ENCODE data around the gene DENND4A.
"Not testable (repeated sequence)": the region's sequence is repeated elsewhere in the genome, so short reads cannot be mapped to it uniquely, and the experiment has no call there.

The DENND4A gene

DNA sequence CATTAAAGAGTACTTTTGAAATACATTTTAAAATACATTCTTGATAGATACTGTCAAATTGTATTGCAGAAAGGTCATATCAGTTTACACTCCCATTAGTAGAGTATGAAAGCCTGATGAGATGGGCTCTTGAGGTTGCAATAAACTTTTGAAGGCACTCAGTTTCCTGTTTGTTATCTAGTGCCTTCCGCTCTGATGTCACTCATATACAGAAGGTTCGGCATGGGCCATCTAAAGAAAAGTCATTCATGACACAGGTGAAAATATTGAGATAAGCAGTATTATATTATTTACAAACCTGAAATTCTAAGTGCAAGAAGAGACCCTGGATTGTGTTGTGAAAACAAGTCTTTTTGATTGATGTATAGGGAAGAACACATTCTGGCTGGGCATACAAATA lies 36.5 kb upstream of the DENND4A start:
- H3K4me3 ChIP-seq (ENCODE audit: low read length), result no peak overlapping the region
- no peak for TF ChIP-seq ZNF274 (IDR thresholded peaks at IDR 0.05; ENCODE audit: low read depth, low read length)

DNA sequence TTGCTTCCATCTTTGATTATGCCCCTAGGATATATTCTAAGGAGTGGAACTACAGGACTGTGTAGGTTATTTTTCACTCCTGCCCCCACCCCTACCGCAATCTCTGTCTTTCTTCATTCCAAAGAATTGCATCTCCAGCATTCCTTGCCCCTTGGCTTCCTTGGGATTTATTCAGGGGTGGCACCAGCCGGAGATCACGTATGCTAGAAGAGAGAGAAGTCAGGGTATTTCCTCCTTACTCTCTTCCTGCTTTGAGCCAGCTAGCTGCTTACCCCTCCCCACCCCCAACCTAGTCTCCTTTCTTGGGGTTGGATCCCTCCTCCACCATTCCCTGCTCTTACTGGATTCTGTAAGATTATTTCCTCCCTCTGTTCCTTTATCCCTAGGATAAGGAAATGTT lies 35.0 kb upstream of the DENND4A start:
- no peak for TF ChIP-seq ZNF274 (IDR thresholded peaks at IDR 0.05; ENCODE audit: low read depth, low read length)
- no peak overlapping the region for H3K4me3 ChIP-seq (ENCODE audit: low read length)

DNA sequence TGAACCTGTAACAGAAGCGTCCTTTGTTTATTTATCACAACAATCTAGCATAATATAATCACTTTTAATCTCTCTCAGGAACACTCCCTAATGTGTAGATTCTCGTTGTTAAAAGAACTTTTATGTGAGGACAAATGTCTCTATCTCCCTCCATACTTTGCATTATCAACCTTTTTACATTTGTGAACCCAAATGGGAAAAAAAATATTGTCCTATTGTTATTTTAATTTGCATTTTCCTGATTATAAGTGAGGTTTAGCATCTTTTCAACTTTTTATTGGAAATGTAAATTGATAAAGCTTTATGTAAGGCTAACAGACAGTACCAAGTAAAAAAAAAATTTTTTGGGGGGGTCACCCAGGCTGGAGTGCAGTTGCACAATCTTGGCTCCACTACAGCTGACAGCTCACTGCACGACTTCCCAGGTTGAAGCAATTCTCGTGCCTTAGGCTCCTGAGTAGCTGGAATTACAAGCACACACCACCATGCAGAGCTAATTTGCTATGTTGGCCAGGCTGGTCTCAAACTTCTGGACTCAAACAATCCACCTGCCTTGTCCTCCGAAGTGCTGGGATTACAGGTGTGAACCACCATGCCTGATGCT lies 33.0 kb upstream of the DENND4A start:
- no peak for TF ChIP-seq ZNF274 (IDR thresholded peaks at IDR 0.05; ENCODE audit: low read depth, low read length)
- no peak overlapping the region for H3K4me3 ChIP-seq (ENCODE audit: low read length)

DNA sequence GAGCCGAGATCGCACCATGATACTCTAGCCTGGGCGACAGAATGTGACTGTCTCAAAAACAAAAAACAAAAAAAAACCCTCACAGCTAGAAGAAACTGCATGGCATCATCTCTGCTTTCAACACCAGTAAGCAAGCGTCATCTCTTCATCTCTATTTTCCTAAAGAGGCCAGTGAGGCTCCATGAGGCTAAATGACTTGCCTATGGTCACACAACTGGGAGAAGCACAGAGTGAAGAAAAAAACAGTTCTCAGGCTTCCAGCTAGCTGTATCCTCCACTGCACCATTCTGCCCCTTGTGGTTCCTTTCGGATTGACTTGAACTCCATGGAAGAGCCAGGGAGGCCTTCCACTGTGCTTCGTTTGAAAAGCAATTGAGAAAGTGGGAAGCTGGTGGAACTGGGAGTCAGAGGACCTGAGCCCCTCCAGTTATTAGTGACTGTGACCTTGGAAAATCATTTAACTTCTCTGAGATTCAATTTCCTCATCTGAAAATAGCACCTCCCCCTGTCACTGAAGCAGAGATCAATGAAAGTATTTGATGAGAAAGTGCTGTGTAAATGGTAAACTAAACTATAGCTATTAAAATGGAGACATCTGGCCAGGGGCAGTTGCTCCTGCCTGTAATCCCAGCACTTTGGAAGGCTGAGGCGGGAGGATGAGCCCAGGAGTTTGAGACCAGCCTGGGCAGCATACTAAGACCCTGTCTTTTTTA lies 32.1 kb upstream of the DENND4A start:
- no peak for TF ChIP-seq ZNF274 (IDR thresholded peaks at IDR 0.05; ENCODE audit: low read depth, low read length)
- H3K4me3 ChIP-seq (ENCODE audit: low read length), result no peak overlapping the region

DNA sequence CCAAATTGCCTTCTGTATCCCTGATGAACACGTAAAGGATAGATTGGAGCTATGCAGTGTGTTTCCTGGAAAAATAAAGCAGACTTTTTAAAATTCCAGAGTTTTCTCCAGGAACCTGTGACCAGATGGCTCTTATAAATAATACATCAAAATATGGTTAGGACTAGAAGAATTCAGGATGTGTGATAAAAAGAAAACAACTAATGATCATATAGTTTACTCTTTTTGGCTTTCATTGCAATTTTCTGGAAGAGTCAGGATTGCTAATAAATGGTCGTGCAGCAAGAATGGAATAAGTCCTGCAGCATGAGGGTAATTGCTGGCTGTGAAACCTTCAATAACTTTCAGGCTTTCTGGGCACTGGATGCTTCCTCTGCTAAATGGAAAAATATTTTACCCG lies 30.2 kb upstream of the DENND4A start:
- TF ChIP-seq ZNF274 (IDR thresholded peaks at IDR 0.05; ENCODE audit: low read depth, low read length), result no peak
- no peak overlapping the region for H3K4me3 ChIP-seq (ENCODE audit: low read length)

DNA sequence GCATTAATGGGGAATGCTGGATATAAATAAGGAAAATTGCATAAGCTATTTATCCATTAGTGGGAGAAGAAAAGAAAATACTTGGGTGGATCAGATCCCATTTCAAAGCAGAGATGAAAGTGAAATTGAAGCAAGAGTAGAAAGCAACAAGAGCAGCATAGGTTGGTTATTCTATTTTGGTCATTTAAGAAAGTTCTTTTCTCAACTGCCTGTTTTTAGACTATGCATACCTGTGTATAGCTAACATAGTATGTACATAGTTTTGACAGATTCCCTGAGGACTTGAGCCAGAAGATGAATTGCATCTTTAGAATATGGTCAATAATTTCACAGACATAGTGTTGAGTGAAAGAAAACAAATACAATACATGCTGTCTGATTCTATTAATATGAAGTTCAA lies 29.0 kb upstream of the DENND4A start:
- no peak overlapping the region for H3K4me3 ChIP-seq (ENCODE audit: low read length)
- TF ChIP-seq ZNF274 (IDR thresholded peaks at IDR 0.05; ENCODE audit: low read depth, low read length), result no peak

DNA sequence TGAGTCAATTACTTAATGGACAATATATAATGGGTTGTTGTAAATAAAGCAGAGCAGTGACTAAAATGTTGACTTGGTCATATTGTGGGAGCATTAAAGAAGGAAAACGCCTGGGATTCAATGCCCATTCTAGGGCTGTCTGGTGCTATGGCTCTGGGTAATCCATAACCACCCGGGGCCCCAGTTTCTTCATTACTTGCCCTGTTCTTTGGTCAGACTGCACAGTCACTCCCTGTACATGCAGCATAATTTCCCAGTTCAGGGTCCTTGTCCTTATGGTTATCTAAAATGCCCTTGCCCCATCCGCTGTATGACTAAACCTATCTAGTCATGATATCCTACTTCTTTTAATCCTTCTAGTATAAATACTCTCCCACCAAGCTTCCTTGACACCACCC lies 27.5 kb upstream of the DENND4A start:
- TF ChIP-seq ZNF274 (IDR thresholded peaks at IDR 0.05; ENCODE audit: low read depth, low read length), result no peak
- H3K4me3 ChIP-seq (ENCODE audit: low read length), result no peak overlapping the region

DNA sequence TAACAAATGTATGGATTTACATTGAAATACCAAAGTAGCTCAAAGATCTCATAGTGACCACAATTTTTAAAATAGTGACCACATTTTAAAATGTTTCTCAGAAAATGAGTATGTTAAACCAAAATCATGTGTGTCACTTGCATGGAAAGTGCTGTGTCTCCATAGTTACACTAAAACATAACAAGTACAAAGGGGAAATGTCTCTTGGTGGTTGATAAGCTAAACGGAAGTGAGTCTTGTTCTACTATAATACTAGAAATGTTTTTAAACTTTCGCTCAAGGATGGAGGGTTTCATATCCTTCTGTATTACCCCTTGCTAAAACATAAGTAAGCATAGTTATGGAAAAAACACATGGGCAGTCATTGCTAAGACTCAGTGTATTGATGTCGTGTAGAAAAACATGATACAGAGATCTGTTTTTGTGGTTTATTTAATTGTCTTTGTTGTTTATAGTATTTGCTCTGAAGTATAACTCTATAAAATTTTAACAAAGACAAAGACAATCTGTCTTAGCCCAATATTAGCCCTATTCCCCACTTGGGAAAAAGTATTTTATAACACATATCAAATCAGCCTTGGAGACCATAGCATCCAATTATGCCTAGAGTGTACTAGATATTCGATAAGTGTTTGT lies 27.0 kb upstream of the DENND4A start:
- no peak for TF ChIP-seq ZNF274 (IDR thresholded peaks at IDR 0.05; ENCODE audit: low read depth, low read length)
- H3K4me3 ChIP-seq (ENCODE audit: low read length), result no peak overlapping the region

DNA sequence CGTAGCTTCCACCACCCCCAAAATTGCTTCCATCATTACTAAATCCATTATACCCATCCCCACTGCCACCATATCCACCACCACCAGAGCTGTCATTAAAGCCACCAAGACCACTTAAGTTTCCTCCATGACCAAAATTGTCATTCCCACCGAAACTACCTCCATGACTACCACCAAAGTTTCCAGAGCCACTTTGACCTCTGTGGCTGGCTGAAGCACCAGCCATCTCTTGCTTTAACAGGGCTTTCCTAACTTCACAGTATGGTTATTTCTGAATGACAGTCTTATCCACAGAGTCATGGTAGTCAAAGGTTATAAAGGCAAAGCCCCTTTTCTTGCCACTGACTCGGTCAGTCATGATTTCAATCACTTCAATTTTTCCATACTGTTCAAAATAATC lies 24.3 kb upstream of the DENND4A start:
- no peak for TF ChIP-seq ZNF274 (IDR thresholded peaks at IDR 0.05; ENCODE audit: low read depth, low read length)
- H3K4me3 ChIP-seq (ENCODE audit: low read length), result no peak overlapping the region

DNA sequence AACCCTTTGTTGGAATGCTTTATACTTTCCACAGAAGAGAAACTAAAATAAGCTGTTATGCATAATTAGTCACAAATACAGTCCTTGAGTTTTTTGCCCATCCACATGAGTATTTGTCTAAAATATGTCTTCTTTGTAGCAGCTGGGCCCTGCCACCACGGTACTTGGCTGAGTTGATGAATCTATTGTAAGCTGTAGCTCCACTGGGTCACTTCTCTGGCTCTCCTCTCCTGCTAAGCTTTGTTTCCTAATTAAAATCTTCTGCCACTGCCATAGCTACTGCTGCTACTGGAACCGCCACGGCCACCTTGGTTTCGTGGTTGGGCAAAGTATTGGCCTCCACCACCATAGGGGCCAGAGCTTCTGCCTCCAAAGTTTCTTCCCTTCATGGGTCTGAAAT lies 23.9 kb upstream of the DENND4A start:
- H3K4me3 ChIP-seq (ENCODE audit: low read length), result not testable (repeated sequence)

DNA sequence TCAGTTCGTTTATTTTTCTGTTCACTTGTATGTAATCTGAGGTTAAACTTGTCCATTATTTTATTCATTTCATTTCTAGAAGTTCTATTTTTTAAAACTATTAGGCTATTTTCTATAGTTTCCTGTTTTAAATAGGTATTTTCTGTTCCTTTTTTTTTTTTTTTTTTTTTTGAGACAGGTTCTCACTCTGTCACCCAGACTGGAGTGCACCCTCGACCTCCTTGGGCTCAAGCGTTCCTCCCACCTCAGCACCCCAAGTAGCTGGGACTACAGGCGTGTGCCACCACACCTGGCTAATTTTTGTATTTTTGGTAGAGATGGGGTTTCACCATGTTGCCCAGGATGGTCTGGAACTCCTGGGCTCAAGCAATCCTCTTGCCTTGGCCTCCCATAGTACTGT lies 22.2 kb upstream of the DENND4A start:
- not testable (repeated sequence) for H3K4me3 ChIP-seq (ENCODE audit: low read length)

DNA sequence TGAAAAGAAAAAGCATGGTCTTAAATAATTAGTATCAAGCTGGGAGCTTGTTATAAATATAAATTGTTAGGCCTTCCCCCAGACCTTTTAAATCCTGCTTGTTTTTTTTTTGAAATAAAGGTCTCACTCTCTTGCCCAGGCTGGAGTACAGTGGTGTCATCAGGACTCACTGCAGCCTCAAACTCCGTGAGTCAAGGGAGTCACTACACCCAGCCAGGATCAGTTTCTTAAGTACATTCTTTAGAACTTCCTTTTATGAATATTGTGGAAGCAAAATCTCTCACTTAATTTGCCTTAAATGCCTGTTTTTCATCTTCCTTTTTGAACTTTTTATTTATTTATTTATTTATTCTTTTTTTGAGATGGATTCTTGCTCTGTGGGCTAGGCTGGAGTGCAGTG lies 20.8 kb upstream of the DENND4A start:
- H3K4me3 ChIP-seq (ENCODE audit: low read length), result no peak overlapping the region
- TF ChIP-seq ZNF274 (IDR thresholded peaks at IDR 0.05; ENCODE audit: low read depth, low read length), result no peak

DNA sequence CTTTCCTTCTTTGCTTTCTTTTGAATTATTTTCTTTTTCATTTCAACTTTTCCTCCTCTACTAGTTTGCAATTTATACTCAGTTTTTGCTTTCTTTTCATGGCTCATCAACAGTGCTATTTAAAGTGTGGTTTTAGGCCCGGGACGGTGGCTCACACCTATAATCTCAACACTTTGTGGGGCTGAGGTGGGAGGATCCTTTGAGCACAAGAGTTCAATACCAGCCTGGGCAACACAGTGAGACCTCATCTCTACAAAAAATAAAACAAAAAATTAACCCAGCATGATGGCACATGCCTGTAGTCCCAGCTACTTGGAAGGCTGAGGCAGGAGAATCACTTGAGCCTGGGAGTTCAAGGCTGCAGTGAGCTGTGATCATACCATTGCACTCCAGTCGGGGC lies 20.4 kb upstream of the DENND4A start:
- no peak overlapping the region for H3K4me3 ChIP-seq (ENCODE audit: low read length)
- TF ChIP-seq ZNF274 (IDR thresholded peaks at IDR 0.05; ENCODE audit: low read depth, low read length), result no peak

DNA sequence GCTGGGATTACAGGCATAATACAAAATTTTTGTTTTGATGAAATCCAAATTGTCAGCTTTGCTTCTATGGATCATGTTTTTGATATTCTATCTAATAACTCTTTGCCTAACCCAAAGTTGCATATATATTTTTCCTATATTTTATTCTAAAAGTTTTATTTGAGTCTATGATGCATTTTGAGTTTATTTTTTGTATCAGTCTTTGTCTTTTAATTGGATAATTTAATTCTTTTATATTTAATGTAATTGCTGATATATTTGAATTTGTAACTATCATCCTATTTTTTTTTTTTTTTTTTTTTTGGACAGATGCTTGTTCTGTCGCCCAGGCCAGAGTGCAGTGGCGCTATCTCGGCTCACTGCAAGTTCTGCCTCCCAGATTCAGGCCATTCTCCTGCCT lies 19.7 kb upstream of the DENND4A start:
- TF ChIP-seq ZNF274 (IDR thresholded peaks at IDR 0.05; ENCODE audit: low read depth, low read length), result no peak

DNA sequence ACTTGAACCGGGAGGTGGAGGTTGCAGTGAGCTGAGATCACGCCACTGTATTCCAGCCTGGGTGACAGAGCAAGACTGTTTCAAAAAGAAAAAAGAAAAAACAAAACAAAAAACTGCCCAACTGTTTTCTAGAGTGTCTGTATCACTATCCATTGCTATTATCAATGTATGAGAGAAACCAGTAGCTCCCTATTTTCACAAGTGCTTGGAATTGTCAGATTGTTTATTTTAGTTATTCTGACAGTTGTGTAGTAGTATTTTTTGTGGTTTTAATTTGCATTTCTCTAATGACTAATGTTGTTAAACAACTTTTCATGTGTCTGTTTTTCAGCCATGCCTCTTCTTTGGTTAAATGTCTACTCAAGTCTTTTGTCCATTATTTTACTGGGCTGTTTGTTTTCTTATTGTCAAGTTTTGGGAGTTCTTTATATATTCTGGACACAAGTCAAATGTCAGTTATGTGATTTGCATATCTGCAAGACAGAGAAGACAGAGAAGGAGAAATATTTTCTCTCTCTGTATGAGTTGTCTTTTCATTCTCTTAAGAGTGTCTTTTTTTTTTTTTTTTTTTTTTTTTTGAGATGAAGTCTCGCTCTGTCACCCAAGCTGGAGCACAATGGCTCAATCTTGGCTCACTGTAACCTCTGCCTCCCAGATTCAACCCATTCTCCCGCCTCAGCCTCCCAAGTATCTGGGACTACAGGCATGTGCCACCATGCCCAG lies 19.1 kb upstream of the DENND4A start:
- not testable (repeated sequence) for H3K4me3 ChIP-seq (ENCODE audit: low read length)

More for the DNA sequence above, 19.7 kb upstream of the DENND4A start:
- no peak overlapping the region for H3K4me3 ChIP-seq (ENCODE audit: low read length)

Measured in GM08714 (cell line).